Measurements from ENCODE around the gene MPP2.

MPP2 gene

DNA sequence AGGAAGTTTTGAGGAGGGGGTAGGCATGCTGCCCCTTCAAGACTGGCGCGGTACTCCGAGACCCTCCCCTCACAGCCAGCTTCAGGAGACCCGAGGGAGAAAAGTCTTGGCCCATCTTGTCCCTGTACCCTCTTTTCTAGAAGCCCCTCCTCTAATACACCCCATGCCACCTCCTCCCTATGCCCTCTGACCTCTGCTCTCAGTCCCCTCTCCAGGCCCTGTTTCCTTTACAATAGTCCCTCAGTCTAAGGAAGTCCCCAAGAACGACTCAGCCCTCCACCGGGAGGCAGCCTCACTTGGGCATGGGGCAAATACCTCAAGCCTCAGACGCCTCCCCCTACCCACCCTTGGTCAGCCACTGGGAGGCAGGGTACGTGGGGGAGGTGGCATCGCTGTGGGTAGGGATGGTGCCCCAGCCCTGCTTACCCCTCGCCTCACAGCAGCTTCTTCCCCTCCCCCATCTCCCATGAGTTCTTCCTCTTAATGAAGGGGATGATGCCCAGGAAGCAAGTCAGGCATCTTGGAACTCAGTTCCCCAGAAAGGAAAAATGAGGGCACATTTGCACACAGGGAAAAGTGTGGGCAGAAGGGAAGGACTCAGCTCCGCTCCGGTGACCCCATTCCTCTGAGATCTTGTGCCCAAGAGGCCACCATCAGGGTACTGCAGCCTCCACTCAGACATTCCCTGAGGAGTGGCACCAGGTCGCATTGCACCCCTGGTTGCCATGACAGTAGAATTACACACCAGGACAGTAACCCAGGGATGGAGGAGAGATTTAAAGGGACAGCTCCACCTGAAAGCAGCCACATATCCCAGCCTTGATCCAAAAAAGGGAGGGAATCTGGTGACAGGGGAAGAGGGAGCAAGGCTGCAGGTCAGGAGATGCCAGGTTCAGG, 6.2 kb downstream of the MPP2 start (continued):
- TF ChIP-seq ZBTB17 (tag by site-specific recombination; IDR thresholded peaks at IDR 0.05) (peak; percentile 48; the same call in 1 of the 2 replicates), ZNF530 (tag by site-specific recombination; IDR thresholded peaks at IDR 0.05; ENCODE audit: low read depth) (no peak), ZNF664 (tag by site-specific recombination; IDR thresholded peaks at IDR 0.05) (no peak), ZNF155 (tag by site-specific recombination; IDR thresholded peaks at IDR 0.05) (no peak), GLIS1 (tag by site-specific recombination; IDR thresholded peaks at IDR 0.05) (no peak), HIC1 (tag by site-specific recombination; IDR thresholded peaks at IDR 0.05) (peak; percentile 55; the same call in 1 of the 2 replicates), ZNF514 (tag by site-specific recombination; IDR thresholded peaks at IDR 0.05) (no peak), ZNF654 (tag by site-specific recombination; IDR thresholded peaks at IDR 0.05; ENCODE audit: low read depth) (no peak), ZBTB20 (tag by site-specific recombination; IDR thresholded peaks at IDR 0.05) (no peak), SP2 (tag by site-specific recombination; IDR thresholded peaks at IDR 0.05) (no peak), ZNF404 (tag by site-specific recombination; IDR thresholded peaks at IDR 0.05) (no peak), ZNF37A (tag by site-specific recombination; IDR thresholded peaks at IDR 0.05) (no peak), ZNF175 (tag by site-specific recombination; IDR thresholded peaks at IDR 0.05) (no peak), YY1 (tag by site-specific recombination; IDR thresholded peaks at IDR 0.05) (no peak), ZNF341 (tag by site-specific recombination; IDR thresholded peaks at IDR 0.05; ENCODE audit: low read depth) (no peak), ZNF768 (tag by site-specific recombination; IDR thresholded peaks at IDR 0.05) (no peak), ZNF311 (tag by site-specific recombination; IDR thresholded peaks at IDR 0.05; ENCODE audit: borderline replicate concordance) (no peak), ZNF394 (tag by site-specific recombination; IDR thresholded peaks at IDR 0.05; ENCODE audit: borderline replicate concordance) (no peak), ZNF211 (tag by site-specific recombination; IDR thresholded peaks at IDR 0.05; ENCODE audit: low read depth) (no peak), WT1 (tag by site-specific recombination; IDR thresholded peaks at IDR 0.05) (peak; percentile 23; the same call in 1 of the 2 replicates), ZNF19 (tag by site-specific recombination; IDR thresholded peaks at IDR 0.05; ENCODE audit: low read depth) (no peak)
- TF ChIP-seq, protein P1, sequence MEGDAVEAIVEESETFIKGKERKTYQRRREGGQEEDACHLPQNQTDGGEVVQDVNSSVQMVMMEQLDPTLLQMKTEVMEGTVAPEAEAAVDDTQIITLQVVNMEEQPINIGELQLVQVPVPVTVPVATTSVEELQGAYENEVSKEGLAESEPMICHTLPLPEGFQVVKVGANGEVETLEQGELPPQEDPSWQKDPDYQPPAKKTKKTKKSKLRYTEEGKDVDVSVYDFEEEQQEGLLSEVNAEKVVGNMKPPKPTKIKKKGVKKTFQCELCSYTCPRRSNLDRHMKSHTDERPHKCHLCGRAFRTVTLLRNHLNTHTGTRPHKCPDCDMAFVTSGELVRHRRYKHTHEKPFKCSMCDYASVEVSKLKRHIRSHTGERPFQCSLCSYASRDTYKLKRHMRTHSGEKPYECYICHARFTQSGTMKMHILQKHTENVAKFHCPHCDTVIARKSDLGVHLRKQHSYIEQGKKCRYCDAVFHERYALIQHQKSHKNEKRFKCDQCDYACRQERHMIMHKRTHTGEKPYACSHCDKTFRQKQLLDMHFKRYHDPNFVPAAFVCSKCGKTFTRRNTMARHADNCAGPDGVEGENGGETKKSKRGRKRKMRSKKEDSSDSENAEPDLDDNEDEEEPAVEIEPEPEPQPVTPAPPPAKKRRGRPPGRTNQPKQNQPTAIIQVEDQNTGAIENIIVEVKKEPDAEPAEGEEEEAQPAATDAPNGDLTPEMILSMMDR (tag by site-specific recombination; IDR thresholded peaks at IDR 0.05): peak; percentile 59
- TF ChIP-seq, protein P2, sequence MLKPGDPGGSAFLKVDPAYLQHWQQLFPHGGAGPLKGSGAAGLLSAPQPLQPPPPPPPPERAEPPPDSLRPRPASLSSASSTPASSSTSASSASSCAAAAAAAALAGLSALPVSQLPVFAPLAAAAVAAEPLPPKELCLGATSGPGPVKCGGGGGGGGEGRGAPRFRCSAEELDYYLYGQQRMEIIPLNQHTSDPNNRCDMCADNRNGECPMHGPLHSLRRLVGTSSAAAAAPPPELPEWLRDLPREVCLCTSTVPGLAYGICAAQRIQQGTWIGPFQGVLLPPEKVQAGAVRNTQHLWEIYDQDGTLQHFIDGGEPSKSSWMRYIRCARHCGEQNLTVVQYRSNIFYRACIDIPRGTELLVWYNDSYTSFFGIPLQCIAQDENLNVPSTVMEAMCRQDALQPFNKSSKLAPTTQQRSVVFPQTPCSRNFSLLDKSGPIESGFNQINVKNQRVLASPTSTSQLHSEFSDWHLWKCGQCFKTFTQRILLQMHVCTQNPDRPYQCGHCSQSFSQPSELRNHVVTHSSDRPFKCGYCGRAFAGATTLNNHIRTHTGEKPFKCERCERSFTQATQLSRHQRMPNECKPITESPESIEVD (tag by site-specific recombination; IDR thresholded peaks at IDR 0.05): no peak
- TF ChIP-seq, protein P3, sequence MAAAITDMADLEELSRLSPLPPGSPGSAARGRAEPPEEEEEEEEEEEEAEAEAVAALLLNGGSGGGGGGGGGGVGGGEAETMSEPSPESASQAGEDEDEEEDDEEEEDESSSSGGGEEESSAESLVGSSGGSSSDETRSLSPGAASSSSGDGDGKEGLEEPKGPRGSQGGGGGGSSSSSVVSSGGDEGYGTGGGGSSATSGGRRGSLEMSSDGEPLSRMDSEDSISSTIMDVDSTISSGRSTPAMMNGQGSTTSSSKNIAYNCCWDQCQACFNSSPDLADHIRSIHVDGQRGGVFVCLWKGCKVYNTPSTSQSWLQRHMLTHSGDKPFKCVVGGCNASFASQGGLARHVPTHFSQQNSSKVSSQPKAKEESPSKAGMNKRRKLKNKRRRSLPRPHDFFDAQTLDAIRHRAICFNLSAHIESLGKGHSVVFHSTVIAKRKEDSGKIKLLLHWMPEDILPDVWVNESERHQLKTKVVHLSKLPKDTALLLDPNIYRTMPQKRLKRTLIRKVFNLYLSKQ (tag by site-specific recombination; IDR thresholded peaks at IDR 0.05; ENCODE audit: borderline replicate concordance): no peak
- TF ChIP-seq, protein P4, sequence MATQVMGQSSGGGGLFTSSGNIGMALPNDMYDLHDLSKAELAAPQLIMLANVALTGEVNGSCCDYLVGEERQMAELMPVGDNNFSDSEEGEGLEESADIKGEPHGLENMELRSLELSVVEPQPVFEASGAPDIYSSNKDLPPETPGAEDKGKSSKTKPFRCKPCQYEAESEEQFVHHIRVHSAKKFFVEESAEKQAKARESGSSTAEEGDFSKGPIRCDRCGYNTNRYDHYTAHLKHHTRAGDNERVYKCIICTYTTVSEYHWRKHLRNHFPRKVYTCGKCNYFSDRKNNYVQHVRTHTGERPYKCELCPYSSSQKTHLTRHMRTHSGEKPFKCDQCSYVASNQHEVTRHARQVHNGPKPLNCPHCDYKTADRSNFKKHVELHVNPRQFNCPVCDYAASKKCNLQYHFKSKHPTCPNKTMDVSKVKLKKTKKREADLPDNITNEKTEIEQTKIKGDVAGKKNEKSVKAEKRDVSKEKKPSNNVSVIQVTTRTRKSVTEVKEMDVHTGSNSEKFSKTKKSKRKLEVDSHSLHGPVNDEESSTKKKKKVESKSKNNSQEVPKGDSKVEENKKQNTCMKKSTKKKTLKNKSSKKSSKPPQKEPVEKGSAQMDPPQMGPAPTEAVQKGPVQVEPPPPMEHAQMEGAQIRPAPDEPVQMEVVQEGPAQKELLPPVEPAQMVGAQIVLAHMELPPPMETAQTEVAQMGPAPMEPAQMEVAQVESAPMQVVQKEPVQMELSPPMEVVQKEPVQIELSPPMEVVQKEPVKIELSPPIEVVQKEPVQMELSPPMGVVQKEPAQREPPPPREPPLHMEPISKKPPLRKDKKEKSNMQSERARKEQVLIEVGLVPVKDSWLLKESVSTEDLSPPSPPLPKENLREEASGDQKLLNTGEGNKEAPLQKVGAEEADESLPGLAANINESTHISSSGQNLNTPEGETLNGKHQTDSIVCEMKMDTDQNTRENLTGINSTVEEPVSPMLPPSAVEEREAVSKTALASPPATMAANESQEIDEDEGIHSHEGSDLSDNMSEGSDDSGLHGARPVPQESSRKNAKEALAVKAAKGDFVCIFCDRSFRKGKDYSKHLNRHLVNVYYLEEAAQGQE (tag by site-specific recombination; IDR thresholded peaks at IDR 0.05): no peak
